ENCODE results near the gene SYT11. TPM values are rescaled to one million over a fixed set of nuclear protein-coding genes. Genes with fewer than 3 reads are reported as not detected.

The SYT11 gene
- total RNA-seq, 1 donor from 2014 or later, result 6.3 TPM

DNA sequence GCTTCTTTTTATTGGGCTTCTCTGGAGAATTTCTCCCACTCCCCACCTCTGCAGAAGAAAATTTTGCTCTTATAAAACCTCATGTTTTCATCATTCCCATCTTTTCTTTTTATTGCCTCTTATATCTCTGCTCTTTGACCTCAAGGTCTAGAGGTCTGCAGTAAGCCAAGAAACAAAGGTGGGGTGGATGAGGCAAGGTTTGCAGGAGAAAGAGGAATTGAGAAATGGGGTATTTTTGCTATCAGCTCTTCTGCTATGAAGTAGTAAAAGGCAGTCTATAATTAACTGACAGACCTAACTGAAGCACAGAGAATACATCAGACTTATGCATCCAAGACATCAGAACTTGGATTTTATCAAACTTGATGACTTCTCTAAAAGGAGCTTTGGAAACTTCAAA is 22.9 kb downstream of the SYT11 start:
- Mint-ChIP-seq H3K36me3 (no peaks in the 10 kb centered on the region), H3K27me3 (ENCODE audit: insufficient read depth, low read depth) (no peaks in the 10 kb centered on the region)
- no peaks in the 10 kb centered on the region for H3K9me3 ChIP-seq (ENCODE audit: low read depth)

GRCh38 chr1:155882766-155883165 is 23.4 kb downstream of the SYT11 start:
- DNase-seq (ENCODE audit: low spot score), result no peak
- Mint-ChIP-seq H3K4me1 (peaks cover 11% of the 10 kb centered on the region), H3K27me3 (ENCODE audit: insufficient read depth, low read depth) (no peaks in the 10 kb centered on the region), H3K27ac (no peak overlapping the region), H3K9me3 (no peaks in the 10 kb centered on the region), H3K36me3 (no peaks in the 10 kb centered on the region), H3K4me3 (no peak overlapping the region)
- Histone ChIP-seq H3K36me3 (no peaks in the 10 kb centered on the region), H3K4me1 (no peaks in the 10 kb centered on the region), H3K4me2 (no peak overlapping the region), H3K27me3 (no peaks in the 10 kb centered on the region), H3K9ac (no peak overlapping the region), H3F3A (ENCODE audit: low read depth) (no peaks in the 10 kb centered on the region), H4K20me1 (ENCODE audit: low read depth) (no peaks in the 10 kb centered on the region), H3K9me3 (ENCODE audit: low read depth) (no peaks in the 10 kb centered on the region), H3K27ac (no peak overlapping the region), H3K4me3 (no peak overlapping the region), H3K79me2 (ENCODE audit: low read depth) (no peaks in the 10 kb centered on the region), H2AFZ (replicated peaks) (no peak overlapping the region)
- TF ChIP-seq EZH2 (IDR thresholded peaks at IDR 0.05) (no peak), EZH2phosphoT487 (IDR thresholded peaks at IDR 0.05) (no peak), CTCF (IDR thresholded peaks at IDR 0.05) (no peak)

More for the DNA sequence above, 22.9 kb downstream of the SYT11 start:
- Histone ChIP-seq H3K4me2 (no peak overlapping the region), H3K27me3 (no peaks in the 10 kb centered on the region), H3K4me1 (no peaks in the 10 kb centered on the region), H3K36me3 (no peaks in the 10 kb centered on the region), H2AFZ (replicated peaks) (no peak overlapping the region), H4K20me1 (ENCODE audit: low read depth) (no peaks in the 10 kb centered on the region), H3K4me3 (no peak overlapping the region), H3K9ac (no peak overlapping the region), H3F3A (ENCODE audit: low read depth) (no peaks in the 10 kb centered on the region), H3K27ac (no peak overlapping the region), H3K79me2 (ENCODE audit: low read depth) (no peaks in the 10 kb centered on the region)
- Mint-ChIP-seq H3K4me1 (peaks cover 11% of the 10 kb centered on the region), H3K9me3 (no peaks in the 10 kb centered on the region), H3K4me3 (no peak overlapping the region), H3K27ac (no peak overlapping the region)
- TF ChIP-seq CTCF (IDR thresholded peaks at IDR 0.05), result no peak
- no peak for TF ChIP-seq EZH2 (IDR thresholded peaks at IDR 0.05)
- no peak for DNase-seq (ENCODE audit: low spot score)

GRCh38 chr1:155884031-155884960 is 24.9 kb downstream of the SYT11 start:
- TF ChIP-seq EZH2 (IDR thresholded peaks at IDR 0.05) (no peak), EZH2phosphoT487 (IDR thresholded peaks at IDR 0.05) (no peak), CTCF (IDR thresholded peaks at IDR 0.05) (no peak)
- no peaks in the 10 kb centered on the region for H3K27me3 ChIP-seq
- no peak overlapping the region for H3K4me3 ChIP-seq

More at GRCh38 chr1:155884031-155884960, 24.9 kb downstream of the SYT11 start:
- Histone ChIP-seq H2AFZ (replicated peaks) (no peak overlapping the region), H3K9me3 (ENCODE audit: low read depth) (no peaks in the 10 kb centered on the region), H4K20me1 (ENCODE audit: low read depth) (no peaks in the 10 kb centered on the region), H3K9ac (no peak overlapping the region), H3K4me1 (no peaks in the 10 kb centered on the region), H3K79me2 (ENCODE audit: low read depth) (no peaks in the 10 kb centered on the region), H3K4me2 (peak overlapping the region; percentile 10), H3K27ac (no peak overlapping the region), H3F3A (ENCODE audit: low read depth) (no peaks in the 10 kb centered on the region), H3K36me3 (no peaks in the 10 kb centered on the region)
- H3K27ac Mint-ChIP-seq, result no peak overlapping the region
- H3K27me3 Mint-ChIP-seq (ENCODE audit: insufficient read depth, low read depth), result no peaks in the 10 kb centered on the region
- DNase-seq (ENCODE audit: low spot score), result no peak
- H3K9me3 Mint-ChIP-seq, result no peaks in the 10 kb centered on the region
- no peaks in the 10 kb centered on the region for H3K36me3 Mint-ChIP-seq
- H3K4me3 Mint-ChIP-seq, result no peak overlapping the region
- H3K4me1 Mint-ChIP-seq, result peaks cover 11% of the 10 kb centered on the region

Measured in neural progenitor cell (in vitro differentiated cells).